Memory B cell (primary cell): ENCODE measurements around the gene BRDT.

Experiments used
- ATAC-seq: fragments of 150-1000 bp; cut with Tn5 transposase; 2 replicates; pipeline ENCODE4 v1.10.0; 2021; ENCODE audit warnings: low read depth, mild to moderate bottlenecking, moderate library complexity
- DNase-seq, 2 donors: peaks; one replicate each; pipeline ENCODE4 v3.0.0; 2022; ENCODE audit warnings: low spot score in 2 of 2
- H3K27ac Mint-ChIP-seq: one replicate; pipeline ENCODE4 v1.8.0; 2022; ENCODE audit warnings: mild to moderate bottlenecking, moderate library complexity, mixed read lengths
- H3K27me3 Mint-ChIP-seq: one replicate; pipeline ENCODE4 v1.8.0; 2022; ENCODE audit warnings: mixed read lengths
- H3K36me3 Mint-ChIP-seq: one replicate; pipeline ENCODE4 v1.8.0; 2022; ENCODE audit warnings: mild to moderate bottlenecking, mixed read lengths
- H3K4me1 Mint-ChIP-seq: one replicate; pipeline ENCODE4 v1.8.0; 2022; ENCODE audit warnings: mixed read lengths
- H3K4me3 Mint-ChIP-seq: one replicate; pipeline ENCODE4 v1.8.0; 2022; ENCODE audit warnings: mild to moderate bottlenecking, moderate library complexity, mixed read lengths
- H3K9me3 Mint-ChIP-seq: one replicate; pipeline ENCODE4 v1.8.0; 2022; ENCODE audit warnings: mixed read lengths

The BRDT gene

DNA sequence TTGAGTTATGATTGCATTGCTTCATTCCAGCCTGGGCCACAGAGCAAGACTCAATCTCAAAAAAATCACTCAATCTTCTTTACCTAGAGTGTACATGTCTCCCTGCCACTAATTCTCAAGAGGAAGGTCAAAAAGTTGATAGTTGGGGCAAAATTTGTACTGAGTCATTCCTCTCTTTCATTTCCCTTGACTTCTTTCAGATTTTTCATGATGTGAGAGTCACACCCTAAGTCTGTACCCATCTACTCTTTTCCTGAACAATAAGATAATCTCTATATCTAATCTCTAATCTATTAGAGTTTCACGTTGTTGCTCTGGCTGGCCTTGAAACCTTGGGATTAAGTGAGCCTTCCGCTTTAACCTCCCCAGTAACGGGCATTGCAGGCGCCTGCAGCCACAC, 1.1 kb upstream of the BRDT start:
- H3K4me3 Mint-ChIP-seq = no peak overlapping the region
- no peaks in the 10 kb centered on the region for H3K4me1 Mint-ChIP-seq
- no peaks in the 10 kb centered on the region for H3K9me3 Mint-ChIP-seq
- H3K27ac Mint-ChIP-seq = no peak overlapping the region
- peaks cover 6% of the 10 kb centered on the region for H3K27me3 Mint-ChIP-seq
- no peak for ATAC-seq
- no peak for DNase-seq
- no peaks in the 10 kb centered on the region for H3K36me3 Mint-ChIP-seq

DNA sequence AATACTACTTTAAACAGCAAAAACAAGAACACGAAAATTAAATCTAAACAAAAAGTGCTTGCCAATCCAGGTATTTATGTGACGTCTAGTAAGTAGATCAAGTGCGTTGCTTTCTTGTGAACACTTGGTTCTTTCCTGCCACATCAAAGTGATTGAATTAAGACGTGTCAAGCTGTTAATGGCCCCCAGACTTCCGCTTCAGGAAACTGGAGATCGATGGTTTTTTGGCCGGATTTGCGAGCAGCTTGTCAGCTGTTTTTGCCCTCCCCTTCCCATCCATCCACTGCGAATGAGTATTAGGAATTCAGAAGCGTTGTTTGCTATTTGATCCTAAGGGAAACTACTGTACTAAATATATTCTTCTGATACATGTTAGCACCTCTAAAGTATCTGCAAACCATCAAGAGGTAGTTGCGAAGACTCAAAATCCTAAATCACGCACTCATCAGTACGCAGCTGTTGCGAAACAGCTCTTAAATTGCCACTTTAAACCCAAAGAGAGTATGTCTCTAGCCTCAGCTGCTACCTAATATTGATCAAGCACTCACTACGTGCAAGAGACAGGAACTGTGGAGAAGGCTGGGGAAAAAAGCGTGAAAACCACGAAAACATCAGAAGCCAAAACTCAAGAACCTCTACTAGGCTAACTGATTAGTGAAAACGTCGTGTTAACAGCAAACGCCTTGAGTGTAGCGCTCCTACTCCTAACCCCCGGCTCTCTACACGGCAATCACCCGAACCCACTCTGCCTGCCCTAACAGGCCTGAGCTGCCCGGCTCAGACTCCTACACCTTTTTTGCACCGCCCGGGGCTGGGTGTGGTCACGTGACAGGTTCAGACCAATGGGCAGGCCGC, 473 bp upstream of the BRDT start:
- no peaks in the 10 kb centered on the region for H3K4me1 Mint-ChIP-seq
- DNase-seq (no peak), ATAC-seq (no peak)
- no peak overlapping the region for H3K27ac Mint-ChIP-seq
- H3K9me3 Mint-ChIP-seq = no peaks in the 10 kb centered on the region
- H3K4me3 Mint-ChIP-seq = no peak overlapping the region
- no peaks in the 10 kb centered on the region for H3K36me3 Mint-ChIP-seq
- H3K27me3 Mint-ChIP-seq = peaks cover 6% of the 10 kb centered on the region

DNA sequence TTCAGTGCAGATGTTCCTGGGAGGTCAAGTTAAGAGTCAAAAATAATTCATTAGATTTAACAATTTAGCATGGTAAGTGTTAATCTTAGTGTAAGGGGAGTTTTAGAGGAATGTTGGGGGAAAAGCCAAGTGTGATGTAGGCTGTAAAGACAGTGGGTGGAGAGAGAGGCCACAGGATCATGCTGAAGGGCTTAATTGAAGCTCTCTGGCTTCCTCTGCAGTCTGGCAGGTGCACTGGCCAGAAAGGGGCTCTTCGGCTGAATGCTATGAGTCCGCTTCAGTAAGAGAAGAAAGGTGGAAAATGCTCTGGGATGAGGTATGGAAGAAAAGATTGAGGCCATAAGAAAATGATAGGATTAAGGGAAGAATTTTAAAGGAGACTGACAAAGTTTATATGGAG, 3.0 kb downstream of the BRDT start:
- H3K4me3 Mint-ChIP-seq = no peak overlapping the region
- DNase-seq (no peak), ATAC-seq (no peak)
- H3K9me3 Mint-ChIP-seq = no peaks in the 10 kb centered on the region
- no peaks in the 10 kb centered on the region for H3K4me1 Mint-ChIP-seq
- H3K36me3 Mint-ChIP-seq = no peaks in the 10 kb centered on the region
- H3K27ac Mint-ChIP-seq = no peak overlapping the region
- H3K27me3 Mint-ChIP-seq = peaks cover 2% of the 10 kb centered on the region

DNA sequence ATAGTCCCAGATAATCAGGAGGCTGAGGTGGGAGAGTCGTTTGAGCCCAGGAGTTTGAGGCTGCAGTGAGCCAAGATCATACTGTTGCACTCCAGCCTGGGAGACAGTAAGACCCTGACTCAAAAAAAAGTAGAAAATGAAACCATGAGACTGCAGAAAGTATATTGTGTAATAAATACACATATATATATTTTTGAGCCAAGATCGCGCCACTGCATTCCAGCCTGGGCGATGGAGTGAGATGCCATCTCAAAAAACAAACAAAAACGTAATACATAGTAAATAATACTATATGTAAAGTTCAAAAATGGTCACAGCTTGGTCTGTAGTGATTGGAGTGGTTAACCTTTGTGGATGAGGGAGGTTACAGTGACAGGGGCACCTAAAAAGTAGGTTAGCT, 9.7 kb downstream of the BRDT start:
- no peak overlapping the region for H3K27ac Mint-ChIP-seq
- no peaks in the 10 kb centered on the region for H3K9me3 Mint-ChIP-seq

DNA sequence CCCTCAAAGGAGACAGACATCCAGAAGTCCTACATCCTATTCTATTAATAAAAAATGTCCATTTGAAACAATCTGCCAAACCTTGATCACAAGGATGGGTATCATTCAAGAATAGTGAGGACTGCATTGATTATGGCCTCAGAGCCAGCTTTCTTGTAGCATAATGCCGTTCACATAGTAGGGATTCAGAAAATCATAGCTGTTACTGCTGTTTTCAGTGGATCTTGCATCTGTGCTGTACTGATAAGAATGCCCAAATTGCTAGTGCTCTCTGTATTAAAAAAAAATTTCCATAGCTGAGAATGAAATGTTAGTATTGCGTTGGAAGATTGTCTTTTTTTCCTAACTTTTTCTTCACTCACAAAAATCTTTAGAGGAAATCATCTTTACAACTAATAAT, 19.1 kb downstream of the BRDT start:
- Mint-ChIP-seq H3K4me1 (no peaks in the 10 kb centered on the region), H3K36me3 (peaks cover 2% of the 10 kb centered on the region), H3K27ac (no peak overlapping the region), H3K4me3 (no peak overlapping the region), H3K27me3 (no peaks in the 10 kb centered on the region), H3K9me3 (peaks cover 3% of the 10 kb centered on the region)
- ATAC-seq (no peak), DNase-seq (no peak)

More for the DNA sequence above, 9.7 kb downstream of the BRDT start:
- ATAC-seq (no peak), DNase-seq (no peak)
- Mint-ChIP-seq H3K4me3 (no peak overlapping the region), H3K4me1 (no peaks in the 10 kb centered on the region), H3K27me3 (peaks cover 3% of the 10 kb centered on the region), H3K36me3 (no peaks in the 10 kb centered on the region)

DNA sequence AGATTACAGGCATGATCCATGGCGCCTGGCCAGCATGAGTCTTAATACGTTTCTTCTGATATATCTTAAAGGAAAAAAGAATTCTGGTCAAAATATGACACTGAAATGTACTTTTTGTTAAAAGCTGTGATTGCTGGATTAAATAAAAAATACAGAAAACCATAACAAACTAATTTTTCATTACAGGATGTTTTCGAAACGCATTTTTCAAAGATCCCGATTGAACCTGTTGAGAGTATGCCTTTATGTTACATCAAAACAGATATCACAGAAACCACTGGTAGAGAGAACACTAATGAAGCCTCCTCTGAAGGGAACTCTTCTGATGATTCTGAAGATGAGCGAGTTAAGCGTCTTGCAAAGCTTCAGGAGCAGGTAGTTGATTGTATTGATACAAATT, 30.2 kb downstream of the BRDT start:
- no peaks in the 10 kb centered on the region for H3K27me3 Mint-ChIP-seq
- no peaks in the 10 kb centered on the region for H3K4me1 Mint-ChIP-seq
- no peaks in the 10 kb centered on the region for H3K36me3 Mint-ChIP-seq
- DNase-seq = no peak
- no peaks in the 10 kb centered on the region for H3K9me3 Mint-ChIP-seq
- no peak for ATAC-seq
- no peak overlapping the region for H3K27ac Mint-ChIP-seq
- no peak overlapping the region for H3K4me3 Mint-ChIP-seq

DNA sequence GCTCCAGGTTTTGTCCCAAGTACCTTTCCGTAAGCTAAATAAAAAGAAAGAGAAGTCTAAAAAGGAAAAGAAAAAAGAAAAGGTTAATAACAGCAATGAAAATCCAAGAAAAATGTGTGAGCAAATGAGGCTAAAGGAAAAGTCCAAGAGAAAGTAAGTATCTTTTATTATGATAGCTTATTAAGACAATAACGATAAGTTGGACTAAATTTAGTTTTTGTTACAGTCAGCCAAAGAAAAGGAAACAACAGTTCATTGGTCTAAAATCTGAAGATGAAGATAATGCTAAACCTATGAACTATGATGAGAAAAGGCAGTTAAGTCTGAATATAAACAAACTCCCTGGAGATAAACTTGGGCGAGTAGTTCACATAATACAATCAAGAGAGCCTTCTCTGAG, 31.5 kb downstream of the BRDT start:
- Mint-ChIP-seq H3K4me1 (no peaks in the 10 kb centered on the region), H3K27ac (no peak overlapping the region), H3K4me3 (no peak overlapping the region), H3K36me3 (no peaks in the 10 kb centered on the region), H3K27me3 (no peaks in the 10 kb centered on the region), H3K9me3 (no peaks in the 10 kb centered on the region)
- ATAC-seq (no peak), DNase-seq (no peak)

DNA sequence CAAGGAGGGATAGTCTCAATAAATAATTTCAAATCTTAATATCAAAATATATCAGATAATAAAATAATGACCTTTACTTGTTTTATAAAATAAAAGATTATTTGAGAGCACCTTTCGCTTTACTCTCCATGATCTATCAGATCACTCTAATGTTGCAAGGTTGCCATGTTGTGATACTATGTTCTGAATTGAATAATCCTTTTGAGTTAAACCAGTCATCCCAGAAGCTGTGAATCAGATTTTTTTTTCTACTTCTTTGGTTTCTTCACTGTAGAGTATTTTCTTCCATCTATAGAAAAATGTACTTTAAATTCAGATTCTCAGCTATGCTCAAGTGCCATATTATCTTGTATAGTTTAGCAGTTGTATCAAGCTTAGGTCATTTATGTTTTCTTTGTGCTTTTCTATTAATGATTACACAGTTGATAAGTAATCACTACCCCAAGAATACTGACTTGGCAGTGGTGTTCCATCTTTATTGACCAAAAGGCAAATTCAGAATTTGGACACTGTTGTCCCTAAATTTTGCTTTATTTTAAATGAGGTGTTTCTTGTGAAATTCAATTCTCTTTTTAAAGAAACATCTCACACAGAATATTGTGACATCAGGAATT, 32.9 kb downstream of the BRDT start:
- Mint-ChIP-seq H3K9me3 (no peaks in the 10 kb centered on the region), H3K36me3 (no peaks in the 10 kb centered on the region)

DNA sequence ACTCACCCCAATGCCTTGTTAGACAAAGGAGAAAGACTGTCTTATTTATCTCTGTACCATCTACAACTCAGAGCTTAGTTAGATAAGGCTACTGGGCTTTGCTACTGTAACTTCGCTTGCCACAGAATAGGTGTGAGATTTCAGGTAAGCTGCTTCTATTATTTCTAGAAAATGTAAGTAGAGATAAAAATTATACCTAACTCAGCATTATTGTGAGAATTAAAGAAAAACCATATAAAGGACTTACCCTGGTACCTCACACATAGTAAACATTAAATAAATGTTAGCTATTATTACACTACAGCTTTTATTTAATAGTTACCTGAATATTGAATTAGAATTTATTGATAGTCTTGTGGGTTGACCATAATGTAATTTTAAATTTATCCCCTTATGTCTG, 44.1 kb downstream of the BRDT start:
- no peaks in the 10 kb centered on the region for H3K36me3 Mint-ChIP-seq
- no peaks in the 10 kb centered on the region for H3K9me3 Mint-ChIP-seq
- no peak for ATAC-seq
- H3K4me1 Mint-ChIP-seq = no peaks in the 10 kb centered on the region
- no peaks in the 10 kb centered on the region for H3K27me3 Mint-ChIP-seq
- no peak overlapping the region for H3K27ac Mint-ChIP-seq
- DNase-seq = no peak
- H3K4me3 Mint-ChIP-seq = no peak overlapping the region

More for the DNA sequence above, 32.9 kb downstream of the BRDT start:
- DNase-seq = no peak
- Mint-ChIP-seq H3K27ac (no peak overlapping the region), H3K4me3 (no peak overlapping the region), H3K27me3 (no peaks in the 10 kb centered on the region), H3K4me1 (no peaks in the 10 kb centered on the region)
- no peak for ATAC-seq

DNA sequence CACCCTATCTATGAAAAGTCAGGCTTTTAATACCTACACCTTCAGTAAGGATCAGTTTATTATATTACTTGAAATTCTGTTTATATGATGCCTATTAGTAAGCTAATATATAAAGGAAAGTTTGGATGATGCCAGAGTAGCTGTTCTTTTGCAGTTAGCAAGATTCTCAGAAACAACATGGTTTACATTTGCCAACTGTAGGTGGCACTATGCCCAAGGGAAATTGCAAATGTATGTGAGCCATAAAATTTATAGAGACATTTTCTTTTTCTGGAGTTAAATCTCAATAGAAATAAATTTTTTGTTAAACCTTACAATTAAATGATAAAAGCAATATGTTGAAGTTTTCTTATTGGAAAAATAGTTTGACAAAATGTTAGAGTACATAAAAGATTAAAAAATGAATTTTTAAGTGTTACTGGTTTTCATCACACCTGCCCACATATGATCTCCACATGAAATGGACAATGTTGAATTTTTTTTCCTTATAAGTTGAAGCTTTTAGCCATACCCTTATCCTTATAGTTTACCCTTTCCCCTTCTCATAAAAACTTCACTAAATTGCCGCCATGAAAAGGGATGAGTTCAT, 48.5 kb downstream of the BRDT start:
- Mint-ChIP-seq H3K4me3 (no peak overlapping the region), H3K36me3 (no peaks in the 10 kb centered on the region), H3K27ac (no peak overlapping the region), H3K9me3 (no peaks in the 10 kb centered on the region), H3K4me1 (no peaks in the 10 kb centered on the region), H3K27me3 (no peaks in the 10 kb centered on the region)
- ATAC-seq (no peak), DNase-seq (peak in 1 of 2 donors; percentile 2)

DNA sequence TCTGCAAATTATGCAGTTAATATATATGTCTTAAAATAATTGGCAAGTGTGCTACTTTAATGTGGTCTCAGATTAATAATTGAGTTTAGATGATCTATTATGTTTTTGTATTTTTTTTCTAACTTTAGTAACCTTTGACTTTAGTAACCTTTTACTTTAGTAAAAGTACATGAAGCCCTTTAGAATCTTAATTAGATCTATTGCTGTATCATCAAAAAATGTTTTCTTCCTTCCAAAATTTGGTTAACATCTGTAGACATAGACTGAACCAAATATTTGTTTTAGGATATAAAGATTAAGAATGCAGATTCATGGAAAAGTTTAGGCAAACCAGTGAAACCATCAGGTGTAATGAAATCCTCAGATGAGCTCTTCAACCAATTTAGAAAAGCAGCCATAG, 54.9 kb downstream of the BRDT start:
- DNase-seq (no peak), ATAC-seq (no peak)
- H3K27ac Mint-ChIP-seq = no peak overlapping the region
- no peak overlapping the region for H3K4me3 Mint-ChIP-seq
- H3K4me1 Mint-ChIP-seq = no peaks in the 10 kb centered on the region
- H3K27me3 Mint-ChIP-seq = peaks cover 3% of the 10 kb centered on the region
- peaks cover 4% of the 10 kb centered on the region for H3K9me3 Mint-ChIP-seq
- no peaks in the 10 kb centered on the region for H3K36me3 Mint-ChIP-seq

DNA sequence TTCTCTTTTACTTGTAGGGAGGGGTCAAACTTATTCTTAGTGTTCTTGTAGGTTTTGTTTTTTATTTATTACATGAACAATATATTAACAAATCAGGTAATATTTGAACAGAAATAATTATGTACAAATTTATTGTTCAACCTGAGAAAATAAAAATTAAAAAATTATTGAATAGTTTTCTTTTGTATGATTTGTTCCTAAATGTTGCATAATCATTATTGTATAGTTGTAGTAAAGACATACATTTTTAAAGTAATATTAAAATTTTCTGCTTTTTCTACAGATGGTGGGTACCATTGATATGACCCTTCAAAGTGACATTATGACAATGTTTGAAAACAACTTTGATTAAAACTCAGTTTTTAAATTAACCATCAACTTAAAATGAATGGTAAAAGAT, 64.7 kb downstream of the BRDT start:
- Mint-ChIP-seq H3K36me3 (no peaks in the 10 kb centered on the region), H3K4me1 (no peaks in the 10 kb centered on the region), H3K27me3 (peaks cover 3% of the 10 kb centered on the region), H3K4me3 (no peak overlapping the region), H3K27ac (no peak overlapping the region), H3K9me3 (no peaks in the 10 kb centered on the region)
- DNase-seq (no peak), ATAC-seq (no peak)

DNA sequence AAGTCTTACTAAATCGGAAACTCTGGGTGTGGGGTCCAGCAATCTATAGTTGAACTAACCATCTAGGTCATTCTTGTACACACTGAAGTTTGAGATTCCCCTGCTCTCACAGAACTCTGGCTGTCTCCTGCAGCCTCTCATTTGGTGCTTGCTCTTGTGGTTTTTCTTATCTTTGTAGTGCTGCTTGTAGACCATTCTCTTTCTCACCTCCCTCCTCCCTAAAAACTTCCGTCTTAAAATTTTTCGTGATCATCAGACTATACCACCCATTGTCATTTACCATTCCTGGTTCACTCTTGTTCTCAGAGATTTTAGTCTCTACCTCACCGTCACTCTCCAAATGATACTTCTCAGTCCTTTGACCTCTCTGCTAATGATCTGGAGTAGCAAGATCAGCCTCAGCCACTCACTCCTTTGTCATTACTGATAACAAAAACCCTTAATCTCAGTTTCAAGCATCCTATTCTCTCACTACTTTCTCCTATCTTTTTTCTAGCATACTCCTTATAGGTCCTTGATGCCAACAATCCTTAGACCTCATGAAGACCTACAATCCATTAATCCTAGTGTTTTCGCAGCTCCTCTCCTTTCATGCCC, 67.6 kb downstream of the BRDT start:
- Mint-ChIP-seq H3K27me3 (peaks cover 4% of the 10 kb centered on the region), H3K9me3 (peaks cover 2% of the 10 kb centered on the region), H3K4me1 (no peaks in the 10 kb centered on the region), H3K36me3 (no peaks in the 10 kb centered on the region), H3K4me3 (no peak overlapping the region), H3K27ac (no peak overlapping the region)
- DNase-seq = no peak
- no peak for ATAC-seq

DNA sequence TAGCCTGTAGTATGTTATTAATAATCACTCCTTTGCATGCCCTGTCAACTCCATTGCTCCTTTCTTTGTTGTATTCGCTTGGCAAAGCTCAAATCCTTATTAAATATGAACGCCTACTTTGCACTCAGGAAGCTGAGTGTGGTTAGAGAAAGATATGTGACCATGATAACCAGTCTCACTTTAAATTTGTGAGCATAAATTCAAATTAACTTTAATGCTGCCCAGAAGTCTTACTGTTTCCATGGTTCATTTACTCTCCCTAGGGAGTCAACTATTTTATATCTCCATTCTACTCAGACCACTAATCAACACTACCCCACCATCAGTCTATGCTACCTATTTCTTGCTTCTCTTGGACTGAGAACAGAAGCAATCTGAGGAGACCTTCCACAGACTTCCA, 68.5 kb downstream of the BRDT start:
- H3K4me1 Mint-ChIP-seq = no peaks in the 10 kb centered on the region
- DNase-seq = no peak
- H3K4me3 Mint-ChIP-seq = no peak overlapping the region
- H3K27me3 Mint-ChIP-seq = peaks cover 4% of the 10 kb centered on the region
- no peak for ATAC-seq
- H3K27ac Mint-ChIP-seq = no peak overlapping the region
- no peaks in the 10 kb centered on the region for H3K36me3 Mint-ChIP-seq
- peaks cover 2% of the 10 kb centered on the region for H3K9me3 Mint-ChIP-seq
